GM12865 (cell line): Measurements from ENCODE around the gene INSIG1.

Experiments
- DNase-seq: peaks from one replicate; pipeline ENCODE4 v3.0.0; 2010; ENCODE audit warnings: low read depth
- H3K4me3 ChIP-seq: 2 replicates; pipeline ENCODE4 v1.5.1; 2011; ENCODE audit warnings: mild to moderate bottlenecking, low read depth, low read length, control low read depth
- CTCF ChIP-seq: IDR thresholded peaks from 2 replicates; pipeline ENCODE4 v1.5.1; 2011; ENCODE audit warnings: low read length, control low read depth, low read depth, inconsistent platforms; ENCODE audit not compliant: insufficient read depth; ENCODE audit errors: missing control alignments

Gene INSIG1

GRCh38 chr7:155269766-155270585, 27.7 kb upstream of the INSIG1 start:
- DNase-seq, result no peak

GRCh38 chr7:155270861-155271260, 26.8 kb upstream of the INSIG1 start:
- no peak overlapping the region for H3K4me3 ChIP-seq
- no peak for TF ChIP-seq CTCF
- DNase-seq, result no peak

More at GRCh38 chr7:155269766-155270585, 27.7 kb upstream of the INSIG1 start:
- no peak for TF ChIP-seq CTCF
- H3K4me3 ChIP-seq, result no peak overlapping the region

GRCh38 chr7:155274633-155275355, 22.9 kb upstream of the INSIG1 start:
- H3K4me3 ChIP-seq, result no peak overlapping the region
- no peak for DNase-seq
- no peak for TF ChIP-seq CTCF

- no peak for TF ChIP-seq CTCF
- no peak for DNase-seq
These were observed 21.5 kb upstream of the INSIG1 start for GRCh38 chr7:155276042-155276799.

GRCh38 chr7:155276800-155277375, 20.8 kb upstream of the INSIG1 start:
- no peak for TF ChIP-seq CTCF
- H3K4me3 ChIP-seq, result no peak overlapping the region
- DNase-seq, result no peak

More at GRCh38 chr7:155276042-155276799, 21.5 kb upstream of the INSIG1 start:
- no peak overlapping the region for H3K4me3 ChIP-seq

- no peak for TF ChIP-seq CTCF
- no peak overlapping the region for H3K4me3 ChIP-seq
- no peak for DNase-seq
These were observed 20.2 kb upstream of the INSIG1 start for GRCh38 chr7:155277385-155277994.
